Fibroblast of pulmonary artery (primary cell): ENCODE data around the gene PIN4.
"Not testable (repeated sequence)": the region's sequence is repeated elsewhere in the genome, so short reads cannot be mapped to it uniquely, and the experiment has no call there.

ENCODE experiments used
- DNase-seq: peaks from one replicate; pipeline ENCODE4 v3.0.0-alpha.2; 2010; ENCODE audit warnings: low read depth
- H3K4me3 ChIP-seq: replicated peaks from 2 replicates; pipeline ENCODE4 v1.5.1; 2011; ENCODE audit warnings: low read depth, mild to moderate bottlenecking, control low read depth, low read length, moderate library complexity
- TF ChIP-seq, protein P1 (sequence below): IDR thresholded peaks from 2 replicates; pipeline ENCODE4 v1.5.1; 2011; ENCODE audit warnings: mild to moderate bottlenecking, control low read depth, low read length, inconsistent platforms; ENCODE audit errors: missing control alignments

The PIN4 gene

DNA sequence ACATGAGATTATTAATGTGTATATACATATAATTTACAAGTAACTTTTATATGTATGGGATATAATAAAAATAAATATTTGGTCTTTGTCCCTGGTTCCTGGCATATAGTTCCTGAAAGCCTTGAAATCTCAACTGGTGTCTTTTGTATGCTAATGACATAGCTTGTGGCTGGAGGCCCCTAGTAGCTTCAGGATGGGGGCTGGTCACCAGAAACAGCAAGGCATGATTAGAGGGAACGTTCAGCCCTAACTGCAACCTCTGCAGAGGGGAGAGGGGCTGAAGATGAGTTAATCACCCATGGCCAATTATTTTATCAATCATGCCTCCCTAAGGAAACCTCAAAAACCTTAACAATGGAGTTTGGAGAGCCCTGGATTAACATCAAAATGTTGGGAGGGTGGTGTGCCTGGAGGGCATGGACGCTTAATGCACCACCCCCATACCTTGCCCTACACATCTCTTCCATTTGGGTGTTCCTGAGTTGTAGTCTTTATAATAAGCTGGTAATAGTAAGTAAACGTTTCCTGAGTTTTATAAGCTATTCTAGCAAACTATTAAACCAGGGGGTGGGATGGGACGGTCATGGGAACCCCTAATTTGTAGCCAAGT is 21.3 kb downstream of the PIN4 start:
- TF ChIP-seq, protein P1, sequence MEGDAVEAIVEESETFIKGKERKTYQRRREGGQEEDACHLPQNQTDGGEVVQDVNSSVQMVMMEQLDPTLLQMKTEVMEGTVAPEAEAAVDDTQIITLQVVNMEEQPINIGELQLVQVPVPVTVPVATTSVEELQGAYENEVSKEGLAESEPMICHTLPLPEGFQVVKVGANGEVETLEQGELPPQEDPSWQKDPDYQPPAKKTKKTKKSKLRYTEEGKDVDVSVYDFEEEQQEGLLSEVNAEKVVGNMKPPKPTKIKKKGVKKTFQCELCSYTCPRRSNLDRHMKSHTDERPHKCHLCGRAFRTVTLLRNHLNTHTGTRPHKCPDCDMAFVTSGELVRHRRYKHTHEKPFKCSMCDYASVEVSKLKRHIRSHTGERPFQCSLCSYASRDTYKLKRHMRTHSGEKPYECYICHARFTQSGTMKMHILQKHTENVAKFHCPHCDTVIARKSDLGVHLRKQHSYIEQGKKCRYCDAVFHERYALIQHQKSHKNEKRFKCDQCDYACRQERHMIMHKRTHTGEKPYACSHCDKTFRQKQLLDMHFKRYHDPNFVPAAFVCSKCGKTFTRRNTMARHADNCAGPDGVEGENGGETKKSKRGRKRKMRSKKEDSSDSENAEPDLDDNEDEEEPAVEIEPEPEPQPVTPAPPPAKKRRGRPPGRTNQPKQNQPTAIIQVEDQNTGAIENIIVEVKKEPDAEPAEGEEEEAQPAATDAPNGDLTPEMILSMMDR, result no peak
- no peak for DNase-seq
- no peak overlapping the region for H3K4me3 ChIP-seq

DNA sequence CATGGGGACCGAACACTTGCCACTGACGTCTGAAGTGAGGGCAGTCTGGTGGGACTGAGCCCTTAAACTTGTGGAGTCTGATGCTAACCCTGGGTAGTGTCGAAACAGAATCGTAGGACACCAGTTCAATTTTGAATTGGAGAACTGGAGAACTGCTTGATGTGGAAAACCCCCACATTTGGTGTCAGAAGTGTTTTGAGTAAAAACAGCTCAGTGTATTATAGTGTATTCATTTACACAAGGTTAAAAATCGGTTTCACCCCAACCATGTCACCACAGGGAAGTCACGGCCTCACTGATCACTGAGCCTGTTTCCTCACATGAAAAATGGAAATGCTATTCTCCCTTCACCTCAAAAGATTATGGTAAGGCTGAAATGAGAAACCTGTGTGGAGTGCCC is 21.9 kb downstream of the PIN4 start:
- DNase-seq, result no peak
- TF ChIP-seq, protein P1, result no peak
- no peak overlapping the region for H3K4me3 ChIP-seq

DNA sequence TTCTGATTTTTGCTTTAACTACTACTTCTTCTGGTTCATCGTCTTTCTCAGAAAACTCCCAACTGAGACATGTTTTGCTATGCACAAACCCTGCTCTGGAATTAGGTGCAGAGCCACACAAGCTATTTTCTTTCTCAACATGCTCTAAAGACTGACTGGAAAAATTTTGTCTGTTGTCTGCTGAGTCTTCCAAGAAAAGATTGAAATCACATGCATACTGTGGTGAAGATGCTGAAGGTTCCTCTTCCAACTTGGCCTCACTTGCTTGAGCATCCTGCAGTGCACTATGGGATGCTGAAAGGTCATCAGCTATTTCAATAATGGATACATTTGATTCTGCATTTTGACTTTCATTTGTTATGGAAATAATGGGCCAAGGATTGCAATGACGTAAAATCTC is 24.1 kb downstream of the PIN4 start:
- DNase-seq, result no peak
- no peak overlapping the region for H3K4me3 ChIP-seq
- TF ChIP-seq, protein P1, result no peak

DNA sequence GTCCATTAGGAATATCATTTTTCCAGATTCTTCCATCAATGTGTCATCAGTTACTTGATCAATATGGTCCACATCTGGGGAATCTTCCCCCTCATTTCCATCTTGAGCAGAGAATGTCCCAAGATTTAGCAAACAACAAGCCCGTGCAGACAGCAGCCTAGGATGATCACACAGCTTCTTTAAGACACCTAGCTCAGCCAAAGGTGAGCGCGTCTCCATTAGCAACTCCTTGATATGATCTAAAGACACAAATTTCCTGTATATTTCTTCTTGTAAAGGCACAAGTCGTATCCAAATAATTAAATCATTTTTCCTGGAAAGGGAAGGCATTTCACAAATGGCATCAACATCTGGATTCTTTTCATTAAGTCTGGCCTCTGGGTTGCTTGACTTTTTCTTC is 25.8 kb downstream of the PIN4 start:
- no peak for DNase-seq
- H3K4me3 ChIP-seq, result no peak overlapping the region
- TF ChIP-seq, protein P1, result no peak

DNA sequence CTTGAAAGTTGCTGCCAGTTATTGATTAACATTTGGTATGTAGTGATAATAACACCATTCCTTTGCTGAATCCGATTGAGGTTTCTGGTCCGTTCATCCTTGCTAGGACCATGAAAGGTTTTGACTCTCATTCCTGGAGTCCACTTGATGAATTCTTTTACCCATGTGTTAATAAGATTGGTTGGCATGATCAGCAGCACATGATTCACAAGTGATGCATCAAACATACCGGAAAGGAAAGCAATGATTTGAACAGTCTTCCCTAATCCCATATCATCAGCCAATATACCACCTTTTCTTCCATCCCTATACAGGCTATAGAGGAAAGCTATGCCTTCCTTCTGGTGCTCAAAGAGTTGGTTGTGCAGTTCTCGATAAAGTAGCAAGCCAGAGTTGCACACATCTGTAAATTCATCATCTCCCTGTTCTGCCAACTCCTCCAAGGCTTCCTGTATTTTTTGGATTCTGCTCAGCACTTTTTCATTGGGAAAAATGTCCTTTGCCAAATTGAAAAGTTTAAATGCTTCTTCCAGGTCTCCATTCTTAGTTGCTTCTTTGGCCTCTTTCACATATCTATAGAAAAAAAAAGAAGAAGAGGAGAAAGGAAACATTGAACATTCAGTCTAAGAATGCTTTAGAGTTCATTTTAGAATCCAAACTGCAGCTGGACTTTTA is 26.7 kb downstream of the PIN4 start:
- TF ChIP-seq, protein P1, result no peak
- H3K4me3 ChIP-seq, result no peak overlapping the region
- no peak for DNase-seq

DNA sequence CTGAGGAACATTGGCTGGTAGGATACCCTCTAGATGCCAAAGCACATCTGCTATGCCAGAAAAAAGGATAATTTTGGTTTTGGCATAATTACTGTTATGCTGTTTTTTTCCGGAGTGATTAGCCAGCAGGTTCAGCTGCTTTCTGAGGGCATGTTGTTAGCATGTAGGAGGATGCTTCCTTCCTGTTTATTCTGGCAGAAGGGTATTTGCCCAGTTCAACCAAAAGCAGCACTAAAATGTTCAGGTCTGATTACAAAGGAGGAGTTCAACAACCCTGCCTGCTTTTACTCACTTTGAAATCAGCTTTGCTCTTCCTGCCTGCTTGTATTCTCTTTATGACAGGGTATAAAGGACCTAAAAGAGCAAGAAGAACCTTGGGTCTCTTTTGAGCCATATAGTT is 35.4 kb downstream of the PIN4 start:
- H3K4me3 ChIP-seq, result no peak overlapping the region
- no peak for DNase-seq
- TF ChIP-seq, protein P1, result no peak

DNA sequence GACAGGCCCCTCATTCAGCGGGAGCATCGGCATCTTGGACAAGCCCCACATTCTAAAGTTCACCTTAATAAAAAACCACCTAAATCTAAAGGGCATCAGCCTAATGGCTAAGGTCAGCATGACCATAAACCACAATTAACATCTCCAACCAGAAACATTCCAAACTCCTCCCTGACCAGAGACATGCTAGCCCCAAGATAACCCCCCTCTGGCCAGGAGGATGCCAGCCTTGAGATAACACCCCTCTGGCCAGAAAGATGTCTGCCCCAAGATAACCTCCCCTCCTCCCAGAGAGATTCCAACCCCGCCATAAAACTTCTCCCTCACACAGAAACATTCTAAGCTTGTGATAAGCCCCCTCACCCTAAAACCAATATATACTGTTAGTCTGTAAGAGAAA is 38.8 kb downstream of the PIN4 start:
- not testable (repeated sequence) for DNase-seq

More for the DNA sequence above, 38.8 kb downstream of the PIN4 start:
- not testable (repeated sequence) for H3K4me3 ChIP-seq
